Naive thymus-derived CD4-positive, alpha-beta T cell (primary cell): Measurements from ENCODE around the gene CCNJL. TPM values are rescaled to one million over a fixed set of nuclear protein-coding genes. Genes with fewer than 3 reads are reported as not detected.

ENCODE experiments used
- ATAC-seq: fragments of 150-1000 bp; cut with Tn5 transposase; 2 replicates; pipeline ENCODE4 v1.10.0; 2021; ENCODE audit warnings: mild to moderate bottlenecking, moderate library complexity
- CTCF ChIA-PET: fragments of 350-600 bp; sonication (Branson Sonifier 250); formaldehyde crosslinking; loops from one replicate; lab custom pipeline; 2021; ENCODE audit warnings: antibody characterized with exemption; lab: Charles Lee
- POLR2A ChIA-PET: fragments of 350-600 bp; sonication (Branson Sonifier 250); formaldehyde crosslinking; loops from one replicate; lab custom pipeline; 2021; ENCODE audit warnings: antibody characterized with exemption, inconsistent platforms; lab: Charles Lee
- DNase-seq, 9 donors: peaks; one replicate each; pipeline versions ENCODE4 v3.0.0 to v3.0.0-alpha.2; 2020 to 2022; ENCODE audit warnings: mixed read lengths in 1 of 9
- H3K27ac ChIP-seq: one replicate; pipeline ENCODE4 v1.7.0; 2013; ENCODE audit warnings: mild to moderate bottlenecking, low read depth, low read length, moderate library complexity
- H3K27me3 ChIP-seq, 2 donors: one replicate each; pipeline ENCODE4 v1.7.0; 2013; ENCODE audit warnings: low read length in 2 of 2, mild to moderate bottlenecking in 2 of 2, moderate library complexity in 2 of 2; ENCODE audit not compliant: control insufficient read depth in 2 of 2, insufficient read depth in 2 of 2
- H3K36me3 ChIP-seq, 3 experiments: 1 replicate in 2 of 3; 2 replicates in 1 of 3; pipeline ENCODE4 v1.7.0; 2013; ENCODE audit warnings: low read length in 3 of 3, mild to moderate bottlenecking in 3 of 3, moderate library complexity in 1 of 3; ENCODE audit not compliant: insufficient read depth in 3 of 3, control insufficient read depth in 2 of 3
- H3K4me1 ChIP-seq, 2 donors: one replicate each; pipeline ENCODE4 v1.7.0; 2013; ENCODE audit warnings: low read length in 2 of 2, mild to moderate bottlenecking in 2 of 2, moderate library complexity in 1 of 2; ENCODE audit not compliant: control insufficient read depth in 2 of 2, insufficient read depth in 2 of 2
- H3K4me3 ChIP-seq: 2 replicates; pipeline ENCODE4 v1.7.0; 2013; ENCODE audit warnings: mild to moderate bottlenecking, low read length
- H3K9me3 ChIP-seq, 3 experiments: 1 replicate in 2 of 3; 2 replicates in 1 of 3; pipeline ENCODE4 v1.7.0; 2013; ENCODE audit warnings: low read length in 3 of 3; ENCODE audit not compliant: control insufficient read depth in 2 of 3
- H3K27ac Mint-ChIP-seq, 9 donors: one replicate each; pipeline ENCODE4 v1.8.0; 2020 to 2022; ENCODE audit warnings: mixed read lengths in 9 of 9, mild to moderate bottlenecking in 8 of 9, moderate library complexity in 5 of 9, inconsistent platforms in 2 of 9
- H3K27me3 Mint-ChIP-seq, 5 donors: one replicate each; pipeline ENCODE4 v1.8.0; 2021 to 2022; ENCODE audit warnings: mixed read lengths in 5 of 5, mild to moderate bottlenecking in 1 of 5
- H3K36me3 Mint-ChIP-seq, 5 donors: one replicate each; pipeline ENCODE4 v1.8.0; 2020 to 2022; ENCODE audit warnings: mixed read lengths in 5 of 5, mild to moderate bottlenecking in 3 of 5, inconsistent platforms in 1 of 5
- H3K4me1 Mint-ChIP-seq, 7 donors: one replicate each; pipeline ENCODE4 v1.8.0; 2020 to 2022; ENCODE audit warnings: mixed read lengths in 7 of 7, mild to moderate bottlenecking in 3 of 7, inconsistent platforms in 1 of 7
- H3K4me3 Mint-ChIP-seq, 10 donors: one replicate each; pipeline ENCODE4 v1.8.0; 2020 to 2022; ENCODE audit warnings: mild to moderate bottlenecking in 10 of 10, mixed read lengths in 10 of 10, moderate library complexity in 6 of 10, inconsistent platforms in 2 of 10
- H3K9me3 Mint-ChIP-seq, 11 donors: one replicate each; pipeline ENCODE4 v1.8.0; 2020 to 2022; ENCODE audit warnings: mixed read lengths in 11 of 11, mild to moderate bottlenecking in 4 of 11, inconsistent platforms in 1 of 11, moderate library complexity in 1 of 11
- intact Hi-C, 2 donors: fragments of 100-400 bp; cut with micrococcal nuclease; formaldehyde crosslinking; loops; one replicate each; pipeline ENCODE4 v1.15.1; 2023
- polyA plus RNA-seq, 2 donors: library from polyadenylated mRNA; unstranded; fragments of 300-500 nt; fragmentation: Illumina TruSeq; gene quantifications; one replicate each; pipeline ENCODE4 v1.2.3, GENCODE V29; 2021
- total RNA-seq, 6 experiments: library from RNA in 5 of 6; stranded (reverse) in 5 of 6; gene quantifications; 1 replicate in 5 of 6; 2 replicates in 1 of 6; pipeline ENCODE4 v1.2.3 and lab custom pipeline; 2021 to 2026

CCNJL gene
- total and polyA plus RNA-seq, 7 experiments from 2014 or later = 0.42 to 2.3 TPM; not detected in 5

- CTCF ChIA-PET = no interaction called here
- DNase-seq (no peak), ATAC-seq (no peak)
- no peak overlapping the region for H3K27ac Mint-ChIP-seq
- Histone ChIP-seq H3K4me1 (no peaks in the 10 kb centered on the region), H3K4me3 (no peak overlapping the region), H3K36me3 (no peaks in the 10 kb centered on the region), H3K9me3 (no peaks in the 10 kb centered on the region), H3K27ac (no peak overlapping the region), H3K27me3 (no peaks in the 10 kb centered on the region)
- no peaks in the 10 kb centered on the region for H3K36me3 Mint-ChIP-seq
- peaks cover 0 to 2% (median 0%) of the 10 kb centered on the region in 7 donors for H3K4me1 Mint-ChIP-seq
- intact Hi-C loops = no loop called here
- H3K27me3 Mint-ChIP-seq = peaks cover 0 to 4% (median 0%) of the 10 kb centered on the region in 5 donors
- no peaks in the 10 kb centered on the region for H3K9me3 Mint-ChIP-seq
- POLR2A ChIA-PET = no interaction called here
- no peak overlapping the region for H3K4me3 Mint-ChIP-seq
Observed at GRCh38 chr5:160209917-160210316, 102.4 kb downstream of the CCNJL start.

GRCh38 chr5:160207061-160207460 lies 105.3 kb downstream of the CCNJL start:
- no peak for ATAC-seq
- H3K27me3 ChIP-seq = no peaks in the 10 kb centered on the region
- Mint-ChIP-seq H3K27me3 (peaks cover 0 to 2% (median 0%) of the 10 kb centered on the region in 5 donors), H3K27ac (no peak overlapping the region), H3K36me3 (no peaks in the 10 kb centered on the region), H3K4me1 (peaks cover 0 to 2% (median 0%) of the 10 kb centered on the region in 7 donors), H3K4me3 (no peak overlapping the region), H3K9me3 (no peaks in the 10 kb centered on the region)
- ChIA-PET POLR2A (no interaction called here), CTCF (no interaction called here)
- intact Hi-C loops = no loop called here
- no peak overlapping the region for H3K27ac ChIP-seq
- no peak for DNase-seq
- no peak overlapping the region for H3K4me3 ChIP-seq
- H3K9me3 ChIP-seq = no peaks in the 10 kb centered on the region
- no peaks in the 10 kb centered on the region for H3K36me3 ChIP-seq
- H3K4me1 ChIP-seq = no peaks in the 10 kb centered on the region

Other genes with a start within 250 kb of the CCNJL start
- gene PWWP2A, start 193.1 kb downstream of the CCNJL start, total RNA-seq = 10 to 100 TPM; 21.2 to 43.6 (median 29.5) TPM
- gene PWWP2A, start 193.1 kb downstream of the CCNJL start, polyA plus RNA-seq = 10 to 100 TPM; 25.9 to 27.3 TPM
- under 1 TPM in 1 of 5 experiments, not detected in 4; 0.60 TPM for gene FABP6, start 83.1 kb downstream of the CCNJL start, total RNA-seq
- gene FABP6, start 83.1 kb downstream of the CCNJL start, polyA plus RNA-seq = not detected
- not detected for gene C1QTNF2, start 58.1 kb upstream of the CCNJL start, total RNA-seq
- not detected for gene C1QTNF2, start 58.1 kb upstream of the CCNJL start, polyA plus RNA-seq
- gene FAM200C, start 87.5 kb upstream of the CCNJL start, total RNA-seq = under 1 TPM in 4 of 5 experiments, not detected in 1; 0.22 to 0.94 (median 0.78) TPM
- gene FAM200C, start 87.5 kb upstream of the CCNJL start, polyA plus RNA-seq = under 1 TPM; 0.25 to 0.46 TPM
- gene SLU7, start 106.5 kb upstream of the CCNJL start, total RNA-seq = 10 to 100 TPM; 53.0 to 85.3 (median 77.0) TPM
- gene SLU7, start 106.5 kb upstream of the CCNJL start, polyA plus RNA-seq = 10 to 100 TPM; 64.1 to 78.1 TPM
- gene PTTG1, start 109.3 kb upstream of the CCNJL start, total RNA-seq = 10 to 100 TPM in 1 of 5 experiments, 1 to 10 TPM in 4; 3.8 to 97.7 (median 5.7) TPM
- gene PTTG1, start 109.3 kb upstream of the CCNJL start, polyA plus RNA-seq = 10 to 100 TPM; 10.5 to 11.8 TPM